BLaER1 treated with 17β-estradiol and CSF1 and Interleukin-3, amounts not matched to agents 10 nM and 100 nM (cell line): Measurements from ENCODE around the gene FNDC3B.

ENCODE experiments used
- H3K27ac ChIP-seq, 11 experiments: shearing (Covaris generic); formaldehyde crosslinking; 2 replicates each; pipeline ENCODE4 v1.8.1; 2022
- H3K27me3 ChIP-seq, 11 experiments: shearing (Covaris generic); formaldehyde crosslinking; 2 replicates each; pipeline ENCODE4 v1.8.1; 2022
- H3K36me3 ChIP-seq, 11 experiments: shearing (Covaris generic); formaldehyde crosslinking; 2 replicates each; pipeline ENCODE4 v1.8.1; 2022
- H3K4me1 ChIP-seq, 10 experiments: shearing (Covaris generic); formaldehyde crosslinking; 2 replicates each; pipeline ENCODE4 v1.8.1; 2022
- H3K4me2 ChIP-seq, 11 experiments: shearing (Covaris generic); formaldehyde crosslinking; 2 replicates each; pipeline ENCODE4 v1.8.1; 2022
- H3K4me3 ChIP-seq, 10 experiments: shearing (Covaris generic); formaldehyde crosslinking; 2 replicates each; pipeline ENCODE4 v1.8.1; 2022
- H3K9ac ChIP-seq, 11 experiments: shearing (Covaris generic); formaldehyde crosslinking; 2 replicates each; pipeline ENCODE4 v1.8.1; 2022
- H3K9me3 ChIP-seq, 11 experiments: shearing (Covaris generic); formaldehyde crosslinking; replicated peaks in 1 of 11; 2 replicates each; pipeline ENCODE4 v1.8.1; 2022
- H4K20me1 ChIP-seq, 11 experiments: shearing (Covaris generic); formaldehyde crosslinking; 2 replicates each; pipeline ENCODE4 v1.8.1; 2022
- Cebpa-rat ChIP-seq, 11 experiments: shearing (Covaris generic); IDR thresholded peaks; 2 replicates each; pipeline ENCODE4 v1.8.1; 2022

The FNDC3B gene

DNA sequence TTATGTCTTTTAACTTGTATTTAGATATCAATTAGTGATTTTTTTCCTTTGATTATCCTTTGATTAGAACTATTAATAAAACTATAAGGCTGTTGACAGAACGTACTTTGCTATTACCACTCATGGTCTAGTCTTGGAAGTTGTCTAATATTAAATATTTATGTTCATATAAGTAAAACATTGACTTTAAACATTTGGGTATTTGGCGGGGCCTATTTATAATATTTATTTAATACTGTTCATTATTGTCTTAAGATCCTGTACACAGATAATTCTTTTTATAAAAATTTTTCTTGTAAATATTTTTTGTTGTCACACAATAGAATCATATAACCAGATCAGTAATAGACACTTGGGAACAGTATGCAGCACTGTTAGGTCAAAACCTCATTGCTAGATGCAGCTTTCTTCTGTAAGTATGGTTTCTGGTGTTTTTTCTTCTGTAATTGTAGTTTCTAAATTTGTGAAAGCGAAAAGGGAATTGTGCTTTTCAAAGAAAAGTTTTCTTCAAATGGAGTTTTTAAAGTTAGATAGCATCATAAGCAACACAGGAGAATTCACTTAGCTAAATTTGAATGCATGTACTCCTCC is 93.4 kb downstream of the FNDC3B start:
- H3K9me3 ChIP-seq, result peaks cover 0 to 10% (median 0%) of the 10 kb centered on the region in 11 experiments; a peak in 1 of 22 replicates
- no peak for TF ChIP-seq Cebpa-rat (IDR thresholded peaks at IDR 0.05)
- H3K4me3 ChIP-seq, result no peak overlapping the region
- peaks cover 0 to 20% (median 0%) of the 10 kb centered on the region in 11 experiments; a peak in 3 of 22 replicates for H4K20me1 ChIP-seq
- no peaks in the 10 kb centered on the region for H3K27me3 ChIP-seq
- H3K4me2 ChIP-seq, result peak overlapping the region in 5 of 11 experiments; percentile 6 to 74 (median 50); a peak in 5 of 22 replicates
- 0 out of 22 replicates have a peak overlapping the region, but pooled peaks of 1 of the 11 experiments have one; percentile 36 for H3K9ac ChIP-seq
- peaks cover 10 to 96% (median 80%) of the 10 kb centered on the region in 10 experiments for H3K4me1 ChIP-seq
- peaks cover 0 to 53% (median 27%) of the 10 kb centered on the region in 11 experiments; a peak in 15 of 22 replicates for H3K36me3 ChIP-seq
- peak overlapping the region in 6 of 11 experiments; percentile 1 to 99 (median 92); a peak in 7 of 22 replicates for H3K27ac ChIP-seq

DNA sequence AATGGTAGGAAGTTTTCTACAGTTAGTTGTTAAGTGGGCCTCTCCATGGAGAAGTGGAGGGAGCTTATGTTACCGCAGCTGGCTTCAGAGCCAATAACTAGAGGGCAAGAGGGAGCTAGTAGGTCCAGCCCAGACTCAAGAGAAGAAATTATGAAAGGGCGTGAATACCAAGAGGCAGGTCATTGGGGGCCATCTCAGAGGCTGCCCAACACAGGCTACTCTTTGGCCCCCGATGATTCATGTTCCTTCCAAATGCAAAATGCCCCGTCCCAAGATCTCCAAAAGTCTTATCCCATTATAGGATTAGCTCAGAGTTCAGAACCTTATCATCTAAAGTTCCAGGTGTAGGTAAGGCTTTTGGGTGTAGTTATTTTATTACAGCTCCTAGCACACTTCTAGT is 94.5 kb downstream of the FNDC3B start:
- H4K20me1 ChIP-seq, result peaks cover 0 to 19% (median 0%) of the 10 kb centered on the region in 11 experiments; a peak in 3 of 22 replicates
- no peaks in the 10 kb centered on the region for H3K27me3 ChIP-seq
- H3K4me2 ChIP-seq, result peak overlapping the region in 7 of 11 experiments; percentile 34 to 76 (median 64); a peak in 16 of 22 replicates
- peaks cover 0 to 10% (median 0%) of the 10 kb centered on the region in 11 experiments; a peak in 1 of 22 replicates for H3K9me3 ChIP-seq
- peak overlapping the region in 2 of 11 experiments; percentile 0 to 20; a peak in 3 of 22 replicates for H3K9ac ChIP-seq
- peaks cover 17 to 96% (median 78%) of the 10 kb centered on the region in 10 experiments for H3K4me1 ChIP-seq
- TF ChIP-seq Cebpa-rat (IDR thresholded peaks at IDR 0.05), result no peak
- no peak overlapping the region for H3K4me3 ChIP-seq
- peak overlapping the region in 10 of 11 experiments; percentile 2 to 76 (median 51); a peak in 15 of 22 replicates for H3K27ac ChIP-seq
- peaks cover 0 to 51% (median 27%) of the 10 kb centered on the region in 11 experiments; a peak in 15 of 22 replicates for H3K36me3 ChIP-seq

DNA sequence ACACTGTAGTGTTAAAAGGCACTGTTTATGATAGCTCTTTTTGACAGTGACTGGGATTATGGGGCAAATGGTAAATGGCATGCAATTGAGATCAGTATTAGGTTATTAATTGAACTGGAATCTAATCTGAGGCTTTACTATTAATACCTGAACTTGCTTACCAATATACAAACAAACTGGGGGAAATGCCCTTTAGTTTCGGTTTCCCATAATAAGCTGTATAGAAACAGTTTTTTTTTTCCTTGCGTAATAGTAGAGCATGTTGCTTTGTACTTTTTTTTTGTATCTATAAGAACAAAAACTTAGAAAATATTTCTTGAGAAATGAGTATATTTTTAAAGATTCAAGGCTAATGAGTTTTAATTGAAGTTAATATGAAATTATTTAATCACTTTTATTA is 95.0 kb downstream of the FNDC3B start:
- H3K4me3 ChIP-seq, result no peak overlapping the region
- peaks cover 0 to 14% (median 0%) of the 10 kb centered on the region in 11 experiments; a peak in 3 of 22 replicates for H4K20me1 ChIP-seq
- H3K9ac ChIP-seq, result peak overlapping the region in 2 of 11 experiments; percentile 0 to 20; a peak in 4 of 22 replicates
- peak overlapping the region in 10 of 11 experiments; percentile 2 to 76 (median 51); a peak in 15 of 22 replicates for H3K27ac ChIP-seq
- H3K27me3 ChIP-seq, result no peaks in the 10 kb centered on the region
- H3K36me3 ChIP-seq, result peaks cover 0 to 47% (median 27%) of the 10 kb centered on the region in 11 experiments; a peak in 15 of 22 replicates
- H3K4me2 ChIP-seq, result peak overlapping the region in 7 of 11 experiments; percentile 34 to 76 (median 64); a peak in 14 of 22 replicates
- peaks cover 0 to 10% (median 0%) of the 10 kb centered on the region in 11 experiments; a peak in 1 of 22 replicates for H3K9me3 ChIP-seq
- TF ChIP-seq Cebpa-rat (IDR thresholded peaks at IDR 0.05), result 0 out of 22 replicates have a peak, but pooled peaks of 2 of the 11 experiments have one; percentile 12 to 31
- H3K4me1 ChIP-seq, result peaks cover 17 to 96% (median 78%) of the 10 kb centered on the region in 10 experiments

DNA sequence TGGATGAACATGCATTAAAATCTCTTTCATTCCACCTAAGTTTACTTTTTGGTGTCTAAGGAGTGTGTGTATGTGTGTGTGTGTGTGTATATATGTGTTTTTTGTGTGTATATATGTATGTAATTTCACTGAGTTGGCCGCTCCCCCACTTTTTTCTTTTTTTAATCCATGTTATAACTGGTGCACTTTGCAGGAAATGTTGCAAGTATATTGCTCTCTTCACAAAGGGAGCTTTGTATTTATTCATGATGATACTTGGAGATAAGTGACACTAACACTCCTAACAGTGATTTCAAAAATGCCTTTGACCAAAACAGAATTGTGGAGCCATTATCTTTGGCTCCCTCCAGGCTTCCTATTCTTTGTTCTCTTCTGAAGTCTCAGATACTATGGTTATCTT is 95.8 kb downstream of the FNDC3B start:
- Histone ChIP-seq H3K27ac (peak overlapping the region in 10 of 11 experiments; percentile 19 to 76 (median 45); a peak in 14 of 22 replicates), H3K27me3 (no peaks in the 10 kb centered on the region), H3K4me3 (no peak overlapping the region), H3K4me2 (peak overlapping the region in 6 of 11 experiments; percentile 64 to 76 (median 70); a peak in 11 of 22 replicates), H4K20me1 (peaks cover 0 to 10% (median 0%) of the 10 kb centered on the region in 11 experiments; a peak in 3 of 22 replicates), H3K9ac (peak overlapping the region in 2 of 11 experiments; percentile 9 to 15; a peak in 1 of 22 replicates), H3K9me3 (peaks cover 0 to 10% (median 0%) of the 10 kb centered on the region in 11 experiments; a peak in 1 of 22 replicates), H3K4me1 (peaks cover 20 to 99% (median 81%) of the 10 kb centered on the region in 10 experiments), H3K36me3 (peaks cover 0 to 45% (median 27%) of the 10 kb centered on the region in 11 experiments; a peak in 15 of 22 replicates)
- TF ChIP-seq Cebpa-rat (IDR thresholded peaks at IDR 0.05), result no peak

DNA sequence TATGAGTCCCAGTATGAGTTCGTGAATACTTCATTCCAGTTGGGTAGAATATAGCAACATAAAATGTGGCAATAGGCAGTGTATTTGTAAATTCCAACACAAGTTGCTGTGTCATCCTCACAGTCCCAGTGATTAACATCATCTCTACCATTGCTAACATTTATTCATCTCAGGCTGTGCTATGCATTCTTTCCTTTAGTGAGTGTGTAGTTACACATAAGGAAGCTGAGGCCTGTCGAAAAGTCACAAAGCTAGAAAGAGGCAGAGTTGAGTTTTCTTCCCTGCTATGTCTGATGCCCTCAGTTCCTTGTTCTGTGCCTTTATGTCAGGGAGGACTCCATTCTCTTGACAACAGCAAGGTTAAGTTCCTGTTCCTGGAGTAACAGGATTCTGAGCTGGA is 96.4 kb downstream of the FNDC3B start:
- peaks cover 0 to 4% (median 0%) of the 10 kb centered on the region in 11 experiments; a peak in 1 of 22 replicates for H3K9me3 ChIP-seq
- peaks cover 0 to 45% (median 27%) of the 10 kb centered on the region in 11 experiments; a peak in 15 of 22 replicates for H3K36me3 ChIP-seq
- H3K4me1 ChIP-seq, result peaks cover 25 to 99% (median 81%) of the 10 kb centered on the region in 10 experiments
- no peak for TF ChIP-seq Cebpa-rat (IDR thresholded peaks at IDR 0.05)
- peak overlapping the region in 10 of 11 experiments; percentile 19 to 76 (median 45); a peak in 16 of 22 replicates for H3K27ac ChIP-seq
- H3K27me3 ChIP-seq, result no peaks in the 10 kb centered on the region
- H3K4me3 ChIP-seq, result no peak overlapping the region
- peak overlapping the region in 6 of 11 experiments; percentile 64 to 76 (median 70); a peak in 11 of 22 replicates for H3K4me2 ChIP-seq
- peaks cover 0 to 5% (median 0%) of the 10 kb centered on the region in 11 experiments; a peak in 2 of 22 replicates for H4K20me1 ChIP-seq
- peak overlapping the region in 3 of 11 experiments; percentile 9 to 17 (median 16); a peak in 3 of 22 replicates for H3K9ac ChIP-seq

DNA sequence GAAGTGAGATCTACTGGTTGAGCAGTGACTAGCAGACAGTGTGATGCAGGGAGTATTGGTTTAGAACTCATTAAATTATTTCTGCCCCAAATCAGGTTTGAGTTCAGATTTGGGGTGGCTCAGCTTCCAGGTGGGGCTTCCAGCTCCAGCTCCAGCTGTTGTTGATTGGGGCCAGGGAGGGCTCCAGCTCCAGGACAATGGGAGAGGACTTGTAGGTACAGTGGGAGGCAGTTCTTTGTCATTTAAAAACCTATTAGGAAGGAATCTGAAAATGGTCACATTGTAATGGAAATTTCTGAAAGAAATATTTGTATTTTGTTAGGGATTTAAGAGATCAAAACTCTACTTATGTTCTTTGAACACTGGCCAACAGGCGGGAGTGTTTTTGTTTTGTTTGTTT is 97.0 kb downstream of the FNDC3B start:
- Histone ChIP-seq H3K36me3 (peaks cover 0 to 45% (median 27%) of the 10 kb centered on the region in 11 experiments; a peak in 15 of 22 replicates), H3K4me3 (no peak overlapping the region), H3K9me3 (no peaks in the 10 kb centered on the region), H4K20me1 (peaks cover 0 to 5% (median 0%) of the 10 kb centered on the region in 11 experiments; a peak in 3 of 22 replicates), H3K4me2 (peak overlapping the region in 5 of 11 experiments; percentile 64 to 76 (median 71); a peak in 9 of 22 replicates), H3K27ac (peak overlapping the region in 9 of 11 experiments; percentile 31 to 76 (median 48); a peak in 15 of 22 replicates), H3K27me3 (no peaks in the 10 kb centered on the region), H3K4me1 (peaks cover 25 to 99% (median 81%) of the 10 kb centered on the region in 10 experiments), H3K9ac (peak overlapping the region in 3 of 11 experiments; percentile 9 to 17 (median 16); a peak in 3 of 22 replicates)
- no peak for TF ChIP-seq Cebpa-rat (IDR thresholded peaks at IDR 0.05)

DNA sequence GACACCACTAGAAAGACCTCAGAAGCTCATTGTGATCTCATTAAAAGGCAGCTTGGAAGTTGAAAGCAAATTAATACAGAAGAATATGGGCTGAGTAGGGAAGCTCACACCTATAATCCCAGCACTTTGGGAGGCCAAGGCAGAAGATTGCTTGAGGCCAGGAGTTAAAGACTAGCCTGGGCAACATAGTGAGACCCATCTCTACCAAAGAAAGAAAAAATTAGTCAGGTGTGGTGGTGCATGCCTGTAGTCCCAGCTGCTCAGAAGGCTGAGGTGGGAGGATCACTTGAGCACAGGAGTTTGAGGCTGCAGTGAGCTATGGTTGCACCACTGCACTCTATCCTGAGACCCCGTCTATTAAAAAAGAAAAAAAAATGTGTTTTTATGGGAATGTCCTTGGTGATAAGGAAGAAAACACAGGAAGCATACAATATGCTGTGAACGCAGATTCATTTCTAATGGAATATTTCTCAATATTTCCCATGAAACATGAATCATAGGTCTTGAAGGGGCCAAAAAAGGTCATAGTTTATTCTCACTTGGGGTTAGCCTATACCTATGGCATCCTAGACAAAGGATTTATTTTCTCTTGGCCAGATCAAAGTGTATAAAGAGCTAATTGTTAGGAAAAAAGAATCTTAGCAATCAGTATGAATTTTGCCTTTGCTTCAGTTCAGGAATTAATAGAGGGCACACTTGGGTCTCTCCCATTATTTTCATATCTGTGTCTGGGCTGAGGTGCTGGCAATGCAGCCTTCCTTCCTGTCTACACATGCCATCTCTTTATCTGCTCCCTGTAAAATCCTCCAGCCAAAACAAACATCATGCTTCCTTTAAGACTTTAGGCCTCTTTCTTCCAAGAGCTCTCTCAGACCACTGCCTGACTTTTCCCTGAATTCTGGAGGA is 98.2 kb downstream of the FNDC3B start:
- H3K9ac ChIP-seq, result peak overlapping the region in 4 of 11 experiments; percentile 29 to 46 (median 36); a peak in 4 of 22 replicates
- peak overlapping the region in 10 of 11 experiments; percentile 19 to 76 (median 54); a peak in 18 of 22 replicates for H3K27ac ChIP-seq
- peaks cover 0 to 15% (median 0%) of the 10 kb centered on the region in 11 experiments; a peak in 3 of 22 replicates for H4K20me1 ChIP-seq
- TF ChIP-seq Cebpa-rat (IDR thresholded peaks at IDR 0.05), result no peak
- peaks cover 0 to 40% (median 27%) of the 10 kb centered on the region in 11 experiments; a peak in 15 of 22 replicates for H3K36me3 ChIP-seq
- no peaks in the 10 kb centered on the region for H3K27me3 ChIP-seq
- peak overlapping the region in 8 of 11 experiments; percentile 16 to 76 (median 57); a peak in 16 of 22 replicates for H3K4me2 ChIP-seq
- H3K4me3 ChIP-seq, result no peak overlapping the region
- H3K4me1 ChIP-seq, result peaks cover 25 to 100% (median 83%) of the 10 kb centered on the region in 10 experiments
- H3K9me3 ChIP-seq, result no peaks in the 10 kb centered on the region
